ENCODE measurements around the gene PXN. TPM values are rescaled to one million over a fixed set of nuclear protein-coding genes. Genes with fewer than 3 reads are reported as not detected.

PXN gene
- total and polyA plus RNA-seq, 4 donors: 6.0 to 13.1 (median 12.3) TPM

DNA sequence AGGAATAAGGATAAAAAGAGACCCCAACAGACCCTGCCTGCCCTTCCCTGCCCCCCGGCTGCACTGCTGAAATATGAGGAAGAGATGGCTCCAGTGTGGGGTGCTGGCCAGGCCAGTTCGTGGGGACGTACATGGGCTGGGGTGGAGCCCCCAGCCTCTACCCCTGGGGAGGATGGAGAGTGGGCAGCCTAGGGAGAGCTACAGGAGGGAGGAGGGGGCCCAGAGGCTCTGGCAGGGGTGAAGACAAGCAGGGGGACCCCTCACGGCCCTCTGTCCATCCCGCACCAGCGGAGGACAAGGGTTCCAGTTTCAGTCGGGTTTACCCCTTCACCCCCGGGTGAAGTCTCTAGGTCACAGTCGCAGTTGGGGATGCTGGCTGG is 53.6 kb downstream of the PXN start:
- no peak overlapping the region for H3K27ac ChIP-seq (ENCODE audit: low read depth in 1 of 2, low read length in 2 of 2)
- WGBS: 92% methylated on average over 9 of the region's 9 CpGs
- peaks cover 6 to 62% (median 25%) of the 10 kb centered on the region in 4 donors for H3K36me3 ChIP-seq (ENCODE audit: control insufficient read depth in 4 of 4, insufficient read depth in 3 of 4, low read depth in 1 of 4, low read length in 3 of 4)
- H3K4me3 ChIP-seq (ENCODE audit: low read depth in 1 of 3, low read length in 3 of 3): no peak overlapping the region
- H3K27me3 ChIP-seq (ENCODE audit: control insufficient read depth in 4 of 4, insufficient read depth in 4 of 4, low read length in 3 of 4): no peaks in the 10 kb centered on the region
- H3K4me1 ChIP-seq (ENCODE audit: control insufficient read depth in 4 of 4, insufficient read depth in 4 of 4, low read length in 3 of 4): peaks cover 0 to 5% (median 4%) of the 10 kb centered on the region in 4 donors
- DNase-seq (ENCODE audit: low spot score): no peak
- H3K9ac ChIP-seq (ENCODE audit: low read depth in 1 of 2, low read length in 2 of 2): no peak overlapping the region
- TF ChIP-seq RXRA (IDR thresholded peaks at IDR 0.05) (no peak), ZBTB33 (IDR thresholded peaks at IDR 0.05) (no peak), RAD21 (IDR thresholded peaks at IDR 0.05) (no peak), YY1 (IDR thresholded peaks at IDR 0.05) (no peak), FOXA1 (IDR thresholded peaks at IDR 0.05) (no peak), MAX (IDR thresholded peaks at IDR 0.05) (no peak), NR2F2 (IDR thresholded peaks at IDR 0.05) (no peak), FOXA2 (IDR thresholded peaks at IDR 0.05) (no peak), EGR1 (IDR thresholded peaks at IDR 0.05; ENCODE audit: low read depth in 2 of 2) (no peak), REST (IDR thresholded peaks at IDR 0.05) (no peak), JUND (IDR thresholded peaks at IDR 0.05) (no peak), SP1 (IDR thresholded peaks at IDR 0.05) (no peak), CTCF (IDR thresholded peaks at IDR 0.05; ENCODE audit: low read depth, low read length, missing input control) (no peak), GABPA (IDR thresholded peaks at IDR 0.05 in 1 of 2, conservative IDR thresholded peaks at IDR 0.05 in 1 of 2) (no peak), HNF4G (IDR thresholded peaks at IDR 0.05) (no peak), TAF1 (conservative IDR thresholded peaks at IDR 0.05) (no peak), ATF3 (IDR thresholded peaks at IDR 0.05) (no peak)
- H3K9me3 ChIP-seq (ENCODE audit: control insufficient read depth in 4 of 4, low read length in 3 of 4): no peaks in the 10 kb centered on the region
